Chondrocyte (in vitro differentiated cells): ENCODE data around the gene SFT2D1. TPM values are rescaled to one million over a fixed set of nuclear protein-coding genes. Genes with fewer than 3 reads are reported as not detected.
A peak's percentile ranks its signal among the peaks of the same experiment; 100 is the strongest.
"Not testable (repeated sequence)": the region's sequence is repeated elsewhere in the genome, so short reads cannot be mapped to it uniquely, and the experiment has no call there.

Source experiments
- DNase-seq: peaks from one replicate; pipeline ENCODE4 v3.0.0; 2021; ENCODE audit warnings: mixed read lengths, low spot score
- H3K27ac Mint-ChIP-seq: one replicate; pipeline ENCODE4 v1.8.0; 2021; ENCODE audit warnings: mild to moderate bottlenecking, moderate library complexity, mixed read lengths; ENCODE audit not compliant: unreplicated experiment
- H3K27me3 Mint-ChIP-seq: 2 replicates; pipeline ENCODE4 v1.8.0; 2021; ENCODE audit warnings: low read depth, mixed read lengths
- H3K36me3 Mint-ChIP-seq: 2 replicates; pipeline ENCODE4 v1.8.0; 2021; ENCODE audit warnings: low read depth, mixed read lengths
- H3K4me1 Mint-ChIP-seq: 2 replicates; pipeline ENCODE4 v1.8.0; 2021; ENCODE audit warnings: low read depth, mild to moderate bottlenecking, mixed read lengths
- H3K4me3 Mint-ChIP-seq: one replicate; pipeline ENCODE4 v1.8.0; 2021; ENCODE audit warnings: mild to moderate bottlenecking, moderate library complexity, mixed read lengths; ENCODE audit not compliant: unreplicated experiment
- H3K9me3 Mint-ChIP-seq: 2 replicates; pipeline ENCODE4 v1.8.0; 2021; ENCODE audit warnings: low read depth, mixed read lengths
- long read RNA-seq: library from polyadenylated mRNA; stranded (forward); transcript quantifications from one replicate; pipeline ENCODE4 v2.0.0, GENCODE V29; 2021
- total RNA-seq: library from RNA; stranded (reverse); gene quantifications from 3 replicates; pipeline ENCODE4 v1.2.1, GENCODE V29; 2021
- TF ChIP-seq, protein P1 (sequence below): fragments of 200-600 bp; sonication (generic); IDR thresholded peaks from 2 replicates; pipeline ENCODE4 v1.5.0; 2021; ENCODE audit warnings: antibody characterized with exemption, mild to moderate bottlenecking, moderate library complexity

SFT2D1 gene
- 19.0 to 30.0 TPM (median 26.0 TPM) in 3 replicates for total RNA-seq
- long read RNA-seq, transcript SFT2D1-201 (8 exons, 1,079 nt) = major isoform, 41 of 46 reads
- long read RNA-seq, partial matches to known transcripts = 0 of 46 reads
- long read RNA-seq, other reads (novel, unspliced or antisense) = 5 of 46 reads

DNA sequence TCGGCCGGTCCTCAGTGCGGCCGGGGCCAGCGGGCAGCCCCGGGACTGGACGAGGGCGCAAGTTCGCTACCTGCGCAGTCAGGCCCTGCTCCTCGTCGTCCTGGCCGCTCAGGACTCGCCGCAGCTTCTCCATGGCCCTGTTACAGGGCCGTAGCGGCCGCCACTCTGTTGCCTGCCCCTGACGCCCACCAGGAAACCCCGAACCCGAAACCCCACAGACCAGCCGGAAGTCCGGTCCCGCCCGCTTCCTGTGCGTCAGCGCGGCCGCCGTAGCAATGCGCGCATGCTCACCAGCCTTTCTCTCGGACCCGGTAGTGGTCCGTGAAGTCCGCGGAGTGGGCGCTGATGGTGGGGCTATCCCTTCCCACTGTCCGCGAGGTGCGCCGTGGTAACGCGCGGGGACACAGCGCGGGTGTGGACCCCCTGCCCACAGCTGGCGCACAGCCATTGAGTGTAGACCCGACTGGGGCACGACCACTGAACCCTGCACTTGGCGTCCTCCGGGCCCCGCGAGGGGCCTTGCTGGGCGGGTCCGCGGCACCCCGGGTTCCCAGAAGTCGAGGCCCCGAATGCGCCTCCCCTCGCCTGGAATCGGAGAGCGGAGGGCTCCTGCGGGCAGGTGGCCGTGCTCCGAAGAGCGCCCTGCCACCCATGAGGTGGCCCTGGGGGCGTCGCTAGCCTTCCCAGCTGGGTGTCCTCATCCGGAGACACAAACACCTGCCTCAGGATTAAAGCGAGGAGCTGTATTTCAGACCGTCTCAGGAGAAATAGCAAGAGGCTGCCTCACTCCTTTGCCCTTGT is at the start of gene SFT2D1:
Gene SFT2D1 (minus strand): TSS at position 197 of the 801 bp plus-strand sequence. CDS start 64 bp downstream, at position 133.
- Mint-ChIP-seq H3K9me3 (no peaks in the 10 kb centered on the region), H3K27ac (peak within 1 kb of the TSS; percentile 88), H3K36me3 (no peaks in the 10 kb centered on the region), H3K4me3 (peak within 1 kb of the TSS; percentile 86), H3K27me3 (peaks cover 3% of the 10 kb centered on the region), H3K4me1 (peaks cover 22% of the 10 kb centered on the region)
- DNase-seq = peak; percentile 93
- TF ChIP-seq, protein P1, sequence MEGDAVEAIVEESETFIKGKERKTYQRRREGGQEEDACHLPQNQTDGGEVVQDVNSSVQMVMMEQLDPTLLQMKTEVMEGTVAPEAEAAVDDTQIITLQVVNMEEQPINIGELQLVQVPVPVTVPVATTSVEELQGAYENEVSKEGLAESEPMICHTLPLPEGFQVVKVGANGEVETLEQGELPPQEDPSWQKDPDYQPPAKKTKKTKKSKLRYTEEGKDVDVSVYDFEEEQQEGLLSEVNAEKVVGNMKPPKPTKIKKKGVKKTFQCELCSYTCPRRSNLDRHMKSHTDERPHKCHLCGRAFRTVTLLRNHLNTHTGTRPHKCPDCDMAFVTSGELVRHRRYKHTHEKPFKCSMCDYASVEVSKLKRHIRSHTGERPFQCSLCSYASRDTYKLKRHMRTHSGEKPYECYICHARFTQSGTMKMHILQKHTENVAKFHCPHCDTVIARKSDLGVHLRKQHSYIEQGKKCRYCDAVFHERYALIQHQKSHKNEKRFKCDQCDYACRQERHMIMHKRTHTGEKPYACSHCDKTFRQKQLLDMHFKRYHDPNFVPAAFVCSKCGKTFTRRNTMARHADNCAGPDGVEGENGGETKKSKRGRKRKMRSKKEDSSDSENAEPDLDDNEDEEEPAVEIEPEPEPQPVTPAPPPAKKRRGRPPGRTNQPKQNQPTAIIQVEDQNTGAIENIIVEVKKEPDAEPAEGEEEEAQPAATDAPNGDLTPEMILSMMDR = peak; percentile 7

DNA sequence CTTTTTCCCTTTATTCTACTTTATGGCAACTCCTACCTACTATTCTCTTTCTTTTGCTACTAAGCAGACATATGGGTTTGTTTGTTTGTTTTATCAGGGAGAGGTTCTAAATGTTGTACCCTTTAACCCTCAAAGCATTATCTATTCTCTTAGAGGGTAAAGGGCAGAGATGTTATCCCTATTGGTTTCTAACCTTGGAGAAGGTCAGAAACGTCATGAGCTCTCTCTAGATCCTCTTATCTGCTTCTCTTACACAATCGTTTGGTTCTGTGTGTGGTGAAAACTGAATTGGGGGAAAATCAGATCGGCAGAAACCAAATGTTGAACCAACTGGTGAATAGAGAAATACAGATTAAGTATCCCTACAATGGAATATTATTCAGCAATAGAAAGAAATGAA is 46.8 kb upstream of the SFT2D1 start:
- Mint-ChIP-seq H3K4me3 (no peak overlapping the region), H3K36me3 (no peaks in the 10 kb centered on the region), H3K27me3 (peaks cover 13% of the 10 kb centered on the region), H3K27ac (no peak overlapping the region), H3K4me1 (peaks cover 2% of the 10 kb centered on the region), H3K9me3 (no peaks in the 10 kb centered on the region)
- TF ChIP-seq, protein P1 = no peak
- DNase-seq = no peak

DNA sequence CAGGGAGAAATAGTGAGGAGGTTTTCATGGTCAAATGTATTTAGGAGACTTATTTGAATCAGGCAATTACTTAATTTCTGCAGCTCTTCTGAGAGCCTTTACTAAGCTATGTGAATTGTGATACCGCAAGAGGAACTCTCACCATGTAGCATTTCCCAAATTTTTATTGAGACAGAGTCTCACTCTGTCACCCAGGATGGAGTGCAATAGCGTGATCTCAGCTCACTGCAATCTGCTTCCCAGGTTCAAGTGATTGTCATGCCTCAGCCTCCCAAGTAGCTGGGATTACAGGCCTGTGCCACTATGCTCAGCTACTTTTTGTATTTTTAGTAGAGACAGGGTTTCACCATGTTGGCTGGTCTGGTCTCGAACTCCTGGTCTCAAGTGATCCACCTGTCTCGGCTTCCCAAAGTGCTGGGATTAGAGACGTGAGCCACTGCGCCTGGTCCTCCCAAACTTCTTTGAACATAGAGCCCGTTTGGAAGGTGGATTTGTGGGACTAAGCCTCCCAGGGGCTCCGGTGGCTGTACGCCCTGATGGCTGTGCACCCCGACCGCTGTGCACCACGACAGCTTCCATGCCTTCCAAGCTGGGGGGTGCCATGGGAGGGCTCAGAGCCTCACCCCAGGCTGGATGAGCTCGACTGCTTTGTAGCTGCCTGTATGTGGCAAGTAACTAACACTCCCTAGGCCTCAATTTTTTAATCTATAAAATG is 46.1 kb upstream of the SFT2D1 start:
- TF ChIP-seq, protein P1 = no peak
- no peaks in the 10 kb centered on the region for H3K36me3 Mint-ChIP-seq
- no peak for DNase-seq
- peaks cover 2% of the 10 kb centered on the region for H3K4me1 Mint-ChIP-seq
- H3K9me3 Mint-ChIP-seq = no peaks in the 10 kb centered on the region
- H3K27me3 Mint-ChIP-seq = peaks cover 12% of the 10 kb centered on the region
- H3K4me3 Mint-ChIP-seq = no peak overlapping the region
- H3K27ac Mint-ChIP-seq = no peak overlapping the region

DNA sequence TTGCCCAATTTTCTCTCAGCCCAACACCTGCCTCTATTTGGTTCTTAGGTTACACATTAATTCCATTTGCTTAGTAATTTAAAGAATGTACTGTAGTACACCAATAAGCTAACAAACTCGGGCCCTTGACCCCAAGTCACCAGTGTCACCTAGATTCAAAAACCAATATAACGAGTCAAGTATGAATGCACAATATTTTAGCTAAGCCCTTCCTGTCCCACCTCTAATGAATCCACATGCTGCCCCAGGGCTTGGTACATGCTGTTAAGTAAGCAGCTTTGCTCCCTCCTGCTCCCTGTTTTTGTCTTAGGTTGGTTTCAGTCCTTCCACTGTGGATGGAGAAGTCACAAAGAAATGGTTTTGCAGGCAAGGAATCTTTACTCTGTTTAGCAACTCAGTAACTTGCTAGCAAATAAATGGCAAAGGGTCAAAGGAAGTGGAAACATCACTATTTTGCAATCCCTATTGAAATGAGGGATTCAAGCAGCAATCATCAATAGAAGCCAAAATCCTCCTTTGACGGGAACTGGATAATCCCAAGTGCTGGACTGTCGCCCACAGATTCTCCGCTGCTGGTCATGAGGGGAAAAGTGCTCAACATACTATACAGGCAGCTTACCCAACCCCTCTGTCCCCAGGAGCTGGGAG is 45.4 kb upstream of the SFT2D1 start:
- Mint-ChIP-seq H3K9me3 (no peaks in the 10 kb centered on the region), H3K36me3 (no peaks in the 10 kb centered on the region), H3K4me1 (peaks cover 2% of the 10 kb centered on the region), H3K4me3 (no peak overlapping the region), H3K27ac (no peak overlapping the region), H3K27me3 (peaks cover 12% of the 10 kb centered on the region)
- DNase-seq = no peak
- TF ChIP-seq, protein P1 = no peak

DNA sequence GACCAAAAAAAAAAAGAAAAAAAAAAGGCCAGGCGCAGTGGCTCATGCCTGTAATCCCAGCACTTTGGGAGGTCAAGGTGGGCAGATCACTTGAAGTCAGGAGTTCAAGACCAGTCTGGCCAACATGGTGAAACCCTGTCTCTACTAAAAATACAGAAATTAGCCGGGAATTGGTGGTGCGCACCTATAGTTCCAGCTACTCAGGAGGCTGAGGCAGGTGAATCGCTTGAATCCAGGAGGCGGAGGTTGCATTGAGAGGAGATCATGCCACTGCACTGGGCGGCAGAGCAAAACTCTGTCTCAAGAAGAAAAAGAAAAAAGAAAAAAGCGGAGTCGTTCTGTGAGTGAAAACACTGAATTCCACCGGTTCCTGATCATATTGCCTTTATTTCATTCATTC is 44.8 kb upstream of the SFT2D1 start:
- H3K4me3 Mint-ChIP-seq, DNase-seq, H3K4me1 Mint-ChIP-seq, H3K36me3 Mint-ChIP-seq, H3K9me3 Mint-ChIP-seq, H3K27ac Mint-ChIP-seq: not testable (repeated sequence)
- peaks cover 12% of the 10 kb centered on the region for H3K27me3 Mint-ChIP-seq
